SK-N-SH (cell line): ENCODE measurements around the gene PKNOX1. TPM values are rescaled to one million over a fixed set of nuclear protein-coding genes. Genes with fewer than 3 reads are reported as not detected.

ENCODE experiments used
- CTCF ChIA-PET: fragments of 300-600, 350-600 bp; formaldehyde crosslinking; extraction: SDS; loops from one replicate; lab custom pipeline; 2021; lab: Yijun Ruan, JAX
- POLR2A ChIA-PET: fragments of 350-600 bp; sonication (Branson Sonifier 250); formaldehyde crosslinking; extraction: SDS; loops from one replicate; lab custom pipeline; 2020; ENCODE audit warnings: antibody characterized with exemption, inconsistent platforms; lab: Yijun Ruan, JAX
- DNase-seq: peaks from one replicate; pipeline ENCODE4 v3.0.0; 2012
- H2AFZ ChIP-seq: fragments of 200-600 bp; sonication (generic); 2 replicates; pipeline ENCODE4 v1.8.1; 2016; ENCODE audit warnings: antibody characterized with exemption, mild to moderate bottlenecking, low read depth
- H3F3A ChIP-seq: fragments of 200-600 bp; sonication (generic); replicated peaks from 2 replicates; pipeline ENCODE3; 2016; ENCODE audit warnings: antibody characterized with exemption, mild to moderate bottlenecking; ENCODE audit not compliant: insufficient read depth
- H3K27ac ChIP-seq, 2 experiments: fragments of 200-500 bp in 1 of 2; fragments of 200-600 bp in 1 of 2; sonication (Bioruptor generic) in 1 of 2; sonication (generic), shearing (Covaris generic) in 1 of 2; 2 replicates each; pipeline versions ENCODE4 v1.5.1 to v1.6.1; 2014 to 2016; ENCODE audit warnings: low read depth in 2 of 2, inconsistent platforms in 1 of 2, low read length in 1 of 2, mild to moderate bottlenecking in 1 of 2, mixed read lengths in 1 of 2
- H3K27me3 ChIP-seq: fragments of 200-600 bp; sonication (generic), shearing (Covaris generic); 2 replicates; pipeline ENCODE4 v1.6.1; 2016; ENCODE audit warnings: mixed run types; ENCODE audit not compliant: insufficient read depth
- H3K36me3 ChIP-seq, 2 experiments: fragments of 200-500 bp in 1 of 2; fragments of 200-600 bp in 1 of 2; sonication (Bioruptor generic) in 1 of 2; sonication (generic) in 1 of 2; replicated peaks in 1 of 2; 2 replicates each; pipeline versions ENCODE3 to v1.5.1; 2014 to 2016; ENCODE audit warnings: low read length in 1 of 2, mild to moderate bottlenecking in 1 of 2; ENCODE audit not compliant: insufficient read depth in 2 of 2, control insufficient read depth in 1 of 2
- H3K4me1 ChIP-seq, 2 experiments: fragments of 200-500 bp in 1 of 2; fragments of 200-600 bp in 1 of 2; sonication (Bioruptor generic) in 1 of 2; sonication (generic), shearing (Covaris generic) in 1 of 2; 2 replicates each; pipeline versions ENCODE4 v1.5.1 to v1.6.1; 2014 to 2016; ENCODE audit warnings: low read depth in 1 of 2, low read length in 1 of 2, mixed run types in 1 of 2; ENCODE audit not compliant: insufficient read depth in 2 of 2, control insufficient read depth in 1 of 2
- H3K4me2 ChIP-seq: fragments of 200-600 bp; sonication (generic), shearing (Covaris generic); 2 replicates; pipeline ENCODE4 v1.6.1; 2017; ENCODE audit warnings: mixed run types
- H3K4me3 ChIP-seq, 2 experiments: fragments of 200-500 bp in 1 of 2; fragments of 200-600 bp in 1 of 2; sonication (Bioruptor generic) in 1 of 2; sonication (generic), shearing (Covaris generic) in 1 of 2; 2 replicates each; pipeline versions ENCODE4 v1.5.1 to v1.8.1; 2014 to 2016; ENCODE audit warnings: low read depth in 2 of 2, inconsistent platforms in 1 of 2, low read length in 1 of 2, mild to moderate bottlenecking in 1 of 2, mixed read lengths in 1 of 2, moderate library complexity in 1 of 2
- H3K79me2 ChIP-seq: fragments of 200-600 bp; sonication (generic); 2 replicates; pipeline ENCODE4 v1.8.1; 2017; ENCODE audit warnings: mild to moderate bottlenecking; ENCODE audit not compliant: insufficient read depth
- H3K9ac ChIP-seq: fragments of 200-600 bp; sonication (generic); 2 replicates; pipeline ENCODE4 v1.6.1; 2017; ENCODE audit warnings: mixed run types
- H3K9me2 ChIP-seq: fragments of 200-600 bp; sonication (generic); 2 replicates; pipeline ENCODE4 v1.6.1; 2017; ENCODE audit warnings: mixed run types
- H3K9me3 ChIP-seq: fragments of 200-600 bp; sonication (generic); 2 replicates; pipeline ENCODE4 v1.6.1; 2017; ENCODE audit warnings: mixed run types, mild to moderate bottlenecking, moderate library complexity
- H4K20me1 ChIP-seq: fragments of 200-600 bp; sonication (generic); 2 replicates; pipeline ENCODE4 v1.6.1; 2017; ENCODE audit warnings: mild to moderate bottlenecking, mixed run types; ENCODE audit not compliant: insufficient read depth
- EZH2phosphoT487 ChIP-seq: fragments of 200-600 bp; sonication (generic); IDR thresholded peaks from 2 replicates; pipeline ENCODE4 v1.6.1; 2017; ENCODE audit warnings: low read depth, mixed run types, mild to moderate bottlenecking, antibody characterized with exemption, moderate library complexity, borderline replicate concordance
- FOSL2 ChIP-seq: IDR thresholded peaks from 2 replicates; pipeline ENCODE4 v1.4.0; 2012; ENCODE audit warnings: low read depth, mild to moderate bottlenecking, moderate library complexity, borderline replicate concordance
- GABPA ChIP-seq: IDR thresholded peaks from 2 replicates; pipeline ENCODE4 v1.4.0; 2012; ENCODE audit warnings: low read depth, mild to moderate bottlenecking
- GATA2 ChIP-seq: sonication (generic); formaldehyde crosslinking; IDR thresholded peaks from 2 replicates; pipeline ENCODE4 v1.5.0; 2020; ENCODE audit warnings: mild to moderate bottlenecking, missing genetic modification reagents
- MXI1 ChIP-seq: IDR thresholded peaks from 2 replicates; pipeline ENCODE4 v1.6.1; 2012; ENCODE audit warnings: mild to moderate bottlenecking, low read depth, low read length, improper control_type of control experiment
- NRF1 ChIP-seq: IDR thresholded peaks from 2 replicates; pipeline ENCODE4 v1.6.1; 2012; ENCODE audit warnings: low read depth, mild to moderate bottlenecking, low read length
- POLR2AphosphoS5 ChIP-seq: IDR thresholded peaks from 2 replicates; pipeline ENCODE4 v1.6.1; 2012; ENCODE audit warnings: low read depth, low read length
- RAD21 ChIP-seq: IDR thresholded peaks from 2 replicates; pipeline ENCODE4 v1.6.1; 2012; ENCODE audit warnings: mild to moderate bottlenecking, low read length
- whole genome bisulfite sequencing: methylation state at CpG from one replicate; pipeline ENCODE4 v1.1.6; 2017; ENCODE audit warnings: low lambda C conversion rate; 5-methylcytosine and 5-hydroxymethylcytosine counted together
- polyA plus RNA-seq, 3 experiments: library from polyadenylated mRNA; depleted of rRNA; stranded (reverse); fragments of >200 nt; gene quantifications; 2 replicates each; pipeline ENCODE4 v1.2.3, GENCODE V29; 2012
- TF ChIP-seq, protein P1 (sequence below): fragments of 150-350 bp; IDR thresholded peaks from 2 replicates; pipeline ENCODE4 v1.6.1; 2017; ENCODE audit warnings: antibody characterized with exemption, low read length, low read depth, borderline replicate concordance
- TF ChIP-seq, protein P2 (sequence below): fragments of 150-350 bp; IDR thresholded peaks from 2 replicates; pipeline ENCODE4 v1.6.1; 2016; ENCODE audit warnings: mild to moderate bottlenecking, low read depth, low read length
- TF ChIP-seq, protein P3 (sequence below): IDR thresholded peaks from 2 replicates; pipeline ENCODE4 v1.6.1; 2012; ENCODE audit warnings: mild to moderate bottlenecking, low read depth, low read length, moderate library complexity

The PKNOX1 gene
- polyA plus RNA-seq, 1 of the 3 experiments (the other 2 are of a cell fraction): 21.7 TPM

DNA sequence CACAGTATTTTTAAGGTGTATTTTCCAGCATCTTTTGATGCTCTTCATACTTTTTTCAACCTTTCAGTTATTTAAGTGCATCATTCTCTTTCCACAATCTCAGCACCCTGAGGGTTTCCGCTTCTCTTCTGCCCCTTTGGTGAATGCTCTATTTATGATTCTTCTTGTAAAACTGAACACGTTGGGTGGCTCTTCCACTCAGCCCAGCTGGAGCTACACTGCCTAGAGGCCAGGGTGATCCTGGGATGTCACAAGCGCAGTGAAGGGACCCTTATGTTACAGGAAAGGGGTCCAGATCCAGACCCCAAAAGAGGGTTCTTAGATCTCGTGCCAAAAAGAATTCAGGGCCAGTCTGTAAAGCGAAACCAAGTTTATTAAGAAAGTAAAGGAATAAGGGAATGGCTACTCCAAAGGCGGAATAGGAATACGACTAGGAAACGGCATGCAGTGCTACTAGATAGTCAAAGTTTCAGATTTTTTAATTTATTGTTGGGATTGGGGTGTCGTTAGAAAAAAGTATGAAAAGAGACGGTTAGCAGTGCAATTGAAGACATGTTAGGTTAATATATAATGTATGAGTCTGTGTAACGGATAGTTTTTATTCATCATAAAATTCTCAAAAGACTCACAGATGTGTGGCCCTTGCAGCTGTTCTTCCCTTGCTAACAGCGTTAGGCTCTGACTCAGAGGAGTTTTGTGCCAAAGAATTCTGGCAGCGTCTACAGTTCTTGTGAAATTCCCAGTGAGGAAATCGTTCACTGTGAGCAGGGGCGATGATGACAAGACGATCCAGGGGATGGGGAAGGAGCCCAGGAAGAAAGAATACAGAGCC lies 34.6 kb upstream of the PKNOX1 start (continued):
- TF ChIP-seq EZH2phosphoT487 (no peak), RAD21 (no peak), MXI1 (no peak), GATA2 (CRISPR knock-in tag) (no peak), NRF1 (no peak)
- TF ChIP-seq, protein P1, sequence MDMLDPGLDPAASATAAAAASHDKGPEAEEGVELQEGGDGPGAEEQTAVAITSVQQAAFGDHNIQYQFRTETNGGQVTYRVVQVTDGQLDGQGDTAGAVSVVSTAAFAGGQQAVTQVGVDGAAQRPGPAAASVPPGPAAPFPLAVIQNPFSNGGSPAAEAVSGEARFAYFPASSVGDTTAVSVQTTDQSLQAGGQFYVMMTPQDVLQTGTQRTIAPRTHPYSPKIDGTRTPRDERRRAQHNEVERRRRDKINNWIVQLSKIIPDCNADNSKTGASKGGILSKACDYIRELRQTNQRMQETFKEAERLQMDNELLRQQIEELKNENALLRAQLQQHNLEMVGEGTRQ: no peak
- TF ChIP-seq, protein P2, sequence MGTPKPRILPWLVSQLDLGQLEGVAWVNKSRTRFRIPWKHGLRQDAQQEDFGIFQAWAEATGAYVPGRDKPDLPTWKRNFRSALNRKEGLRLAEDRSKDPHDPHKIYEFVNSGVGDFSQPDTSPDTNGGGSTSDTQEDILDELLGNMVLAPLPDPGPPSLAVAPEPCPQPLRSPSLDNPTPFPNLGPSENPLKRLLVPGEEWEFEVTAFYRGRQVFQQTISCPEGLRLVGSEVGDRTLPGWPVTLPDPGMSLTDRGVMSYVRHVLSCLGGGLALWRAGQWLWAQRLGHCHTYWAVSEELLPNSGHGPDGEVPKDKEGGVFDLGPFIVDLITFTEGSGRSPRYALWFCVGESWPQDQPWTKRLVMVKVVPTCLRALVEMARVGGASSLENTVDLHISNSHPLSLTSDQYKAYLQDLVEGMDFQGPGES: no peak

DNA sequence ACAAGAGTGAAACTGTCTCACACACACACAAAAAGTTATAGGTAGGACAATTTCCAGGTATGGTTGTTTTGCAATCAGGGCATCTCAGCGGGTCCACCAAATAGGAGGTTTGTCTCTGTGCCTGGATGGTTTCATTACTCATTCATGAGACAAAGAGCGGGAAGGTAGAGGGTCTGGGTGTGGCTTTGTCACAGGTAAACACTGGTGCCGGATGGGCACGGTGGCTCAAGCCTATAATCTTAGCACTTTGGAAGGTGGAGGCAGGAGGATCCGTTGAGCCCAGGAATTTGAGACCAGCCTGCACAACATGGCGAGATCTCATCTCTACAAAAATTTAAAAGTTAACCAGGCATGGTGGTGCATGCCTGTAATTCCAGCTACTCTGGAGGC lies 32.7 kb upstream of the PKNOX1 start:
- no peak for DNase-seq
- Histone ChIP-seq H4K20me1 (no peaks in the 10 kb centered on the region), H3K9me2 (no peaks in the 10 kb centered on the region), H3K9me3 (no peaks in the 10 kb centered on the region), H3K4me2 (no peak overlapping the region), H3K4me1 (peaks cover 0 to 6% of the 10 kb centered on the region in 2 experiments; a peak in 1 of 4 replicates), H3K36me3 (no peaks in the 10 kb centered on the region), H3K4me3 (no peak overlapping the region), H3K27ac (no peak overlapping the region), H3K9ac (no peak overlapping the region), H3F3A (peaks cover 10% of the 10 kb centered on the region), H2AFZ (no peak overlapping the region), H3K27me3 (no peaks in the 10 kb centered on the region), H3K79me2 (no peaks in the 10 kb centered on the region)
- WGBS: 82% methylated on average over 6 of the region's 6 CpGs
- ChIA-PET CTCF (no interaction called here), POLR2A (no interaction called here)
- TF ChIP-seq, protein P2: no peak
- TF ChIP-seq GABPA: no peak
- TF ChIP-seq NRF1: no peak
- TF ChIP-seq, protein P3, sequence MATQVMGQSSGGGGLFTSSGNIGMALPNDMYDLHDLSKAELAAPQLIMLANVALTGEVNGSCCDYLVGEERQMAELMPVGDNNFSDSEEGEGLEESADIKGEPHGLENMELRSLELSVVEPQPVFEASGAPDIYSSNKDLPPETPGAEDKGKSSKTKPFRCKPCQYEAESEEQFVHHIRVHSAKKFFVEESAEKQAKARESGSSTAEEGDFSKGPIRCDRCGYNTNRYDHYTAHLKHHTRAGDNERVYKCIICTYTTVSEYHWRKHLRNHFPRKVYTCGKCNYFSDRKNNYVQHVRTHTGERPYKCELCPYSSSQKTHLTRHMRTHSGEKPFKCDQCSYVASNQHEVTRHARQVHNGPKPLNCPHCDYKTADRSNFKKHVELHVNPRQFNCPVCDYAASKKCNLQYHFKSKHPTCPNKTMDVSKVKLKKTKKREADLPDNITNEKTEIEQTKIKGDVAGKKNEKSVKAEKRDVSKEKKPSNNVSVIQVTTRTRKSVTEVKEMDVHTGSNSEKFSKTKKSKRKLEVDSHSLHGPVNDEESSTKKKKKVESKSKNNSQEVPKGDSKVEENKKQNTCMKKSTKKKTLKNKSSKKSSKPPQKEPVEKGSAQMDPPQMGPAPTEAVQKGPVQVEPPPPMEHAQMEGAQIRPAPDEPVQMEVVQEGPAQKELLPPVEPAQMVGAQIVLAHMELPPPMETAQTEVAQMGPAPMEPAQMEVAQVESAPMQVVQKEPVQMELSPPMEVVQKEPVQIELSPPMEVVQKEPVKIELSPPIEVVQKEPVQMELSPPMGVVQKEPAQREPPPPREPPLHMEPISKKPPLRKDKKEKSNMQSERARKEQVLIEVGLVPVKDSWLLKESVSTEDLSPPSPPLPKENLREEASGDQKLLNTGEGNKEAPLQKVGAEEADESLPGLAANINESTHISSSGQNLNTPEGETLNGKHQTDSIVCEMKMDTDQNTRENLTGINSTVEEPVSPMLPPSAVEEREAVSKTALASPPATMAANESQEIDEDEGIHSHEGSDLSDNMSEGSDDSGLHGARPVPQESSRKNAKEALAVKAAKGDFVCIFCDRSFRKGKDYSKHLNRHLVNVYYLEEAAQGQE: no peak
- TF ChIP-seq FOSL2: no peak
- TF ChIP-seq POLR2AphosphoS5: no peak
